Stomach (tissue), 4 donors: ENCODE data around the gene FBXL19.

Experiments used
- POLR2AphosphoS5 ChIP-seq, 3 donors: sonication (generic); formaldehyde crosslinking; IDR thresholded peaks; one replicate each; pipeline ENCODE4 v1.6.1; 2016; ENCODE audit warnings: antibody characterized with exemption in 3 of 3
- TF ChIP-seq, protein P1 (sequence below), 7 experiments: fragments of 450-650 bp in 4 of 7; fragments of 200-600 bp in 3 of 7; sonication (generic) in 3 of 7; IDR thresholded peaks; one replicate each; pipeline ENCODE4 v1.5.1; 2016 to 2019; ENCODE audit warnings: antibody characterized with exemption in 7 of 7, control low read depth in 2 of 7, mild to moderate bottlenecking in 1 of 7

DNA sequence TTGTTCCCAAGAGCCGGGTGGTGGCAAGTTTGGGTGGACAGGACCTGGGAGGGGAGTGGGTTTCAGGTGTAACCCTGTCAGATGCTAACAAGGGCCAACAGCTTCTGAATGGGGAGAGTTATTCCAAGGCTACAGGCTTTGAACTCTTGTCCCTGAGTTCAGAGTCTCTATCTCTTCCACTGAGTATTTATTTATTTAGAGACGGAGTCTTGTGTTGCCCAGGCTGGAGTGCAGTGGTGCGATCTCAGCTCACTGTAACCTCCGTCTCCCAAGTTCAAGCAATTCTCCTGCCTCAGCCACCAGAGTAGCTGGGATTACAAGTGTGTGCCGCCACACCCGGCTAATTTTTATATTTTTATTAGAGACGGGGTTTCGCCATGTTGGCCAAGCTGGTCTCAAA, 31.6 kb downstream of the FBXL19 start:
- TF ChIP-seq, protein P1, sequence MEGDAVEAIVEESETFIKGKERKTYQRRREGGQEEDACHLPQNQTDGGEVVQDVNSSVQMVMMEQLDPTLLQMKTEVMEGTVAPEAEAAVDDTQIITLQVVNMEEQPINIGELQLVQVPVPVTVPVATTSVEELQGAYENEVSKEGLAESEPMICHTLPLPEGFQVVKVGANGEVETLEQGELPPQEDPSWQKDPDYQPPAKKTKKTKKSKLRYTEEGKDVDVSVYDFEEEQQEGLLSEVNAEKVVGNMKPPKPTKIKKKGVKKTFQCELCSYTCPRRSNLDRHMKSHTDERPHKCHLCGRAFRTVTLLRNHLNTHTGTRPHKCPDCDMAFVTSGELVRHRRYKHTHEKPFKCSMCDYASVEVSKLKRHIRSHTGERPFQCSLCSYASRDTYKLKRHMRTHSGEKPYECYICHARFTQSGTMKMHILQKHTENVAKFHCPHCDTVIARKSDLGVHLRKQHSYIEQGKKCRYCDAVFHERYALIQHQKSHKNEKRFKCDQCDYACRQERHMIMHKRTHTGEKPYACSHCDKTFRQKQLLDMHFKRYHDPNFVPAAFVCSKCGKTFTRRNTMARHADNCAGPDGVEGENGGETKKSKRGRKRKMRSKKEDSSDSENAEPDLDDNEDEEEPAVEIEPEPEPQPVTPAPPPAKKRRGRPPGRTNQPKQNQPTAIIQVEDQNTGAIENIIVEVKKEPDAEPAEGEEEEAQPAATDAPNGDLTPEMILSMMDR (IDR thresholded peaks at IDR 0.05) = no peak
- no peak for TF ChIP-seq POLR2AphosphoS5 (IDR thresholded peaks at IDR 0.05)
